Endodermal cell (in vitro differentiated cells): ENCODE measurements around the gene RAPGEFL1. TPM values are rescaled to one million over a fixed set of nuclear protein-coding genes. Genes with fewer than 3 reads are reported as not detected.

Source experiments
- DNase-seq: peaks from one replicate; pipeline ENCODE4 v3.0.0-alpha.2; 2017
- H3K27ac ChIP-seq: 2 replicates; pipeline ENCODE4 v1.5.1; 2013; ENCODE audit warnings: mild to moderate bottlenecking, low read depth, low read length, moderate library complexity
- H3K27me3 ChIP-seq: 2 replicates; pipeline ENCODE4 v1.6.1; 2013; ENCODE audit warnings: mild to moderate bottlenecking, low read length, moderate library complexity; ENCODE audit not compliant: insufficient read depth, control insufficient read depth, poor library complexity, severe bottlenecking
- H3K36me3 ChIP-seq: 2 replicates; pipeline ENCODE4 v1.7.0; 2013; ENCODE audit warnings: mild to moderate bottlenecking, low read length, moderate library complexity; ENCODE audit not compliant: control insufficient read depth, insufficient read depth
- H3K4me1 ChIP-seq: one replicate; pipeline ENCODE4 v1.7.0; 2013; ENCODE audit warnings: low read length; ENCODE audit not compliant: control insufficient read depth, insufficient read depth
- H3K4me3 ChIP-seq: 2 replicates; pipeline ENCODE4 v1.5.1; 2013; ENCODE audit warnings: mild to moderate bottlenecking, low read length, moderate library complexity
- H3K9ac ChIP-seq: 2 replicates; pipeline ENCODE4 v1.6.1; 2013; ENCODE audit warnings: mild to moderate bottlenecking, low read length, moderate library complexity; ENCODE audit not compliant: poor library complexity, severe bottlenecking; ENCODE audit errors: extremely low read depth
- H3K9me3 ChIP-seq: 2 replicates; pipeline ENCODE4 v1.6.1; 2013; ENCODE audit warnings: mild to moderate bottlenecking, low read length, moderate library complexity; ENCODE audit not compliant: control insufficient read depth
- H3K27ac Mint-ChIP-seq: 2 replicates; pipeline ENCODE4 v1.8.0; 2020; ENCODE audit warnings: mixed read lengths
- H3K27me3 Mint-ChIP-seq: 2 replicates; pipeline ENCODE4 v1.8.0; 2021; ENCODE audit warnings: mild to moderate bottlenecking, mixed read lengths; ENCODE audit not compliant: insufficient read depth
- H3K36me3 Mint-ChIP-seq: 2 replicates; pipeline ENCODE4 v1.8.0; 2020; ENCODE audit warnings: low read depth, mixed read lengths
- H3K4me1 Mint-ChIP-seq: 2 replicates; pipeline ENCODE4 v1.8.0; 2020; ENCODE audit warnings: mixed read lengths
- H3K4me3 Mint-ChIP-seq: 2 replicates; pipeline ENCODE4 v1.8.0; 2020; ENCODE audit warnings: mild to moderate bottlenecking, moderate library complexity, mixed read lengths
- H3K9me3 Mint-ChIP-seq: 2 replicates; pipeline ENCODE4 v1.8.0; 2020; ENCODE audit warnings: mild to moderate bottlenecking, mixed read lengths
- CTCF ChIP-seq: fragments of 200-600 bp; sonication (generic); conservative IDR thresholded peaks from 2 replicates; pipeline ENCODE4 v1.5.0; 2021; ENCODE audit warnings: antibody characterized with exemption, mild to moderate bottlenecking
- WGBS, 2 experiments: methylation state at CpG; one replicate each; pipeline versions ENCODE4 v1.1.5 to v1.1.7; 2013; ENCODE audit warnings: missing lambda C conversion rate in 2 of 2, mixed read lengths in 1 of 2; ENCODE audit not compliant: insufficient coverage in 1 of 2, insufficient read length in 1 of 2; 5-methylcytosine and 5-hydroxymethylcytosine counted together
- total RNA-seq, 2 donors: library from RNA; stranded (reverse); fragmentation: NEBNext Ultra II Directional in 1 of 2; extraction: Animal tissue kit (Norgen Biotek cat#: 25700) in 1 of 2; gene quantifications; 2 replicates in 1 of 2; 3 replicates in 1 of 2; pipeline ENCODE4 v1.2.1, GENCODE V29; 2021

The RAPGEFL1 gene
- total RNA-seq, 2 donors from 2014 or later: 15.6 to 20.8 TPM

GRCh38 chr17:40130352-40131042 is 46.8 kb upstream of the RAPGEFL1 start:
- no peaks in the 10 kb centered on the region for H3K9me3 Mint-ChIP-seq
- peak overlapping the region; percentile 52 for H3K27ac Mint-ChIP-seq
- Histone ChIP-seq H3K36me3 (peaks cover 95% of the 10 kb centered on the region), H3K9me3 (no peaks in the 10 kb centered on the region), H3K27ac (no peak overlapping the region), H3K4me3 (no peak overlapping the region), H3K9ac (no peak overlapping the region), H3K27me3 (no peaks in the 10 kb centered on the region), H3K4me1 (no peaks in the 10 kb centered on the region)
- DNase-seq: no peak
- TF ChIP-seq CTCF: no peak
- H3K27me3 Mint-ChIP-seq: no peaks in the 10 kb centered on the region
- WGBS, 2 experiments: 96 to 98% methylated on average over 7 of the region's 7 CpGs
- no peak overlapping the region for H3K4me3 Mint-ChIP-seq
- H3K4me1 Mint-ChIP-seq: no peaks in the 10 kb centered on the region
- peaks cover 89% of the 10 kb centered on the region for H3K36me3 Mint-ChIP-seq

- Histone ChIP-seq H3K9me3 (no peaks in the 10 kb centered on the region), H3K27me3 (no peaks in the 10 kb centered on the region), H3K27ac (no peak overlapping the region), H3K4me3 (no peak overlapping the region), H3K36me3 (peaks cover 84% of the 10 kb centered on the region), H3K9ac (no peak overlapping the region), H3K4me1 (no peaks in the 10 kb centered on the region)
- H3K4me1 Mint-ChIP-seq: no peaks in the 10 kb centered on the region
- no peak overlapping the region for H3K4me3 Mint-ChIP-seq
- no peak overlapping the region for H3K27ac Mint-ChIP-seq
- WGBS, 2 experiments: 94 to 95% methylated on average over 6 to 7 of the region's 7 CpGs
- no peaks in the 10 kb centered on the region for H3K9me3 Mint-ChIP-seq
- H3K36me3 Mint-ChIP-seq: peaks cover 83% of the 10 kb centered on the region
- DNase-seq: no peak
- no peak for TF ChIP-seq CTCF
- no peaks in the 10 kb centered on the region for H3K27me3 Mint-ChIP-seq
Measured at GRCh38 chr17:40134184-40134583, 43.1 kb upstream of the RAPGEFL1 start.

- peaks cover 68% of the 10 kb centered on the region for H3K36me3 ChIP-seq
- H3K27me3 Mint-ChIP-seq: no peaks in the 10 kb centered on the region
- no peak overlapping the region for H3K9ac ChIP-seq
- H3K9me3 ChIP-seq: no peaks in the 10 kb centered on the region
- H3K27ac Mint-ChIP-seq: no peak overlapping the region
- H3K4me1 ChIP-seq: no peaks in the 10 kb centered on the region
- DNase-seq: no peak
- peaks cover 66% of the 10 kb centered on the region for H3K36me3 Mint-ChIP-seq
- no peak overlapping the region for H3K27ac ChIP-seq
- peaks cover 4% of the 10 kb centered on the region for H3K4me1 Mint-ChIP-seq
- whole genome bisulfite sequencing, 2 experiments: 93 to 94% methylated on average over 3 of the region's 3 CpGs
- H3K4me3 Mint-ChIP-seq: no peak overlapping the region
- H3K9me3 Mint-ChIP-seq: no peaks in the 10 kb centered on the region
- TF ChIP-seq CTCF: peak; percentile 61
- H3K4me3 ChIP-seq: no peak overlapping the region
- no peaks in the 10 kb centered on the region for H3K27me3 ChIP-seq
Measured at GRCh38 chr17:40135817-40136216, 41.5 kb upstream of the RAPGEFL1 start.
